Measurements from ENCODE around the gene PDP2.

- TF ChIP-seq POLR2AphosphoS5 (IDR thresholded peaks at IDR 0.05) (no peak), CTCF (IDR thresholded peaks at IDR 0.05) (no peak), POLR2A (IDR thresholded peaks at IDR 0.05) (no peak), EP300 (IDR thresholded peaks at IDR 0.05; ENCODE audit: low read depth) (no peak)
These were observed 10.9 kb upstream of the PDP2 start for GRCh38 chr16:66869424-66869823.

Data from transverse colon (tissue), 4 donors.